MM.1S (cell line): Measurements from ENCODE around the gene SLC10A2.

Source experiments
- EZH2 ChIP-seq: fragments of 300-600 bp; sonication (generic); optimal IDR thresholded peaks from 2 replicates; pipeline ENCODE3; 2017; ENCODE audit warnings: low read depth, mild to moderate bottlenecking, antibody characterized with exemption, low read length, mixed read lengths
- EZH2phosphoT487 ChIP-seq: fragments of 300-600 bp; sonication (generic); IDR thresholded peaks from 2 replicates; pipeline ENCODE4 v1.6.1; 2018; ENCODE audit warnings: antibody characterized with exemption, low read length
- TF ChIP-seq, protein P1 (sequence below): fragments of 300-600 bp; sonication (generic); IDR thresholded peaks from 2 replicates; pipeline ENCODE4 v1.5.1; 2016; ENCODE audit warnings: antibody characterized with exemption, low read length, mixed read lengths

DNA sequence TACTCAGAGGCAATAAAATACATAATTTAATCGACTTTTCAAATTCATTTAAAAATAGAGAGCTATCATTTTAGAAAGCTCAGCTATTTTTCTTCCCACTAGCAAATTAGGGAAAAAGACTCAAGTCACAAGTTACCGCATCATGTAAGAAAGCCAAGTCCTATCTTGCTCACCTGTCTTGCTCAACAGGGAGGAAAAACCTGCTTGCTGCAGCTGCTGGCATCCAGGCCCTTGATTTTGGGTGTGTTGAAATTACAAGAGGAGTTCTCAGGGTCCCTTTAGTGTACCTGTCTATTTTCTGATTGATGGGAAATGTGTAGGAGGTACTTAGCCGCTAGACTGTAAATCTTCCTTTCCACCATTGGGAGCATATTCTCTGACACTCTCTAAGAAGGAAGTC lies 22.2 kb downstream of the SLC10A2 start:
- TF ChIP-seq, protein P1, sequence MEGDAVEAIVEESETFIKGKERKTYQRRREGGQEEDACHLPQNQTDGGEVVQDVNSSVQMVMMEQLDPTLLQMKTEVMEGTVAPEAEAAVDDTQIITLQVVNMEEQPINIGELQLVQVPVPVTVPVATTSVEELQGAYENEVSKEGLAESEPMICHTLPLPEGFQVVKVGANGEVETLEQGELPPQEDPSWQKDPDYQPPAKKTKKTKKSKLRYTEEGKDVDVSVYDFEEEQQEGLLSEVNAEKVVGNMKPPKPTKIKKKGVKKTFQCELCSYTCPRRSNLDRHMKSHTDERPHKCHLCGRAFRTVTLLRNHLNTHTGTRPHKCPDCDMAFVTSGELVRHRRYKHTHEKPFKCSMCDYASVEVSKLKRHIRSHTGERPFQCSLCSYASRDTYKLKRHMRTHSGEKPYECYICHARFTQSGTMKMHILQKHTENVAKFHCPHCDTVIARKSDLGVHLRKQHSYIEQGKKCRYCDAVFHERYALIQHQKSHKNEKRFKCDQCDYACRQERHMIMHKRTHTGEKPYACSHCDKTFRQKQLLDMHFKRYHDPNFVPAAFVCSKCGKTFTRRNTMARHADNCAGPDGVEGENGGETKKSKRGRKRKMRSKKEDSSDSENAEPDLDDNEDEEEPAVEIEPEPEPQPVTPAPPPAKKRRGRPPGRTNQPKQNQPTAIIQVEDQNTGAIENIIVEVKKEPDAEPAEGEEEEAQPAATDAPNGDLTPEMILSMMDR, result no peak
- TF ChIP-seq EZH2, result no peak
- no peak for TF ChIP-seq EZH2phosphoT487
